ENCODE measurements around the gene SEC24D. TPM values are rescaled to one million over a fixed set of nuclear protein-coding genes. Genes with fewer than 3 reads are reported as not detected.

The SEC24D gene
- total RNA-seq, 1 donor from 2014 or later, result 63.9 TPM

GRCh38 chr4:118774989-118775388 is 60.9 kb downstream of the SEC24D start:
- intact Hi-C loops (cut with micrococcal nuclease), result no loop called here

- intact Hi-C loops (cut with micrococcal nuclease), result no loop called here
Observed at GRCh38 chr4:118774321-118774720, 61.6 kb downstream of the SEC24D start.

DNA sequence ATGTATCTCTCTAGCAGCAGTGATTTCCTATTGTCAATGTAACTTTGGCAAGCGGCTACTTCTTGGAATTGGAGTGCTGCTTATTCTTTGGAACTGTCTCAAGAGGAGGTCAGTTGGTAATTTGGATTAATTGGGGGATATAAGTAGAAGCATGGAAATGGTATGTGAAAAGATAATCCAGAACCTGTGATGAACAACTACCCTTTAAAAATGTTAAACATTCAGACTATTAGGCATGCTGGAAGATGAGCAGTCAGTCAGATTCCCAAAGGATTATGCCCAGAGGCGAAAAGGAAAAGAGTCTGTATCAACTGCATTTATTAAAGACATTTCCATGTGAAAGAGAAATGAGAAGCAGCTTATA is 62.5 kb downstream of the SEC24D start:
- intact Hi-C loops (cut with micrococcal nuclease), result loop anchor here (2.0 kb wide), 1 partner anchor 195 kb away; no protein-coding TSS in a partner anchor

- intact Hi-C loops (cut with micrococcal nuclease), result loop anchor here (1.0 to 2.0 kb wide), 3 partner anchors 92 to 196 kb away; no protein-coding TSS in a partner anchor
Observed at GRCh38 chr4:118772767-118773428, 63.0 kb downstream of the SEC24D start.

DNA sequence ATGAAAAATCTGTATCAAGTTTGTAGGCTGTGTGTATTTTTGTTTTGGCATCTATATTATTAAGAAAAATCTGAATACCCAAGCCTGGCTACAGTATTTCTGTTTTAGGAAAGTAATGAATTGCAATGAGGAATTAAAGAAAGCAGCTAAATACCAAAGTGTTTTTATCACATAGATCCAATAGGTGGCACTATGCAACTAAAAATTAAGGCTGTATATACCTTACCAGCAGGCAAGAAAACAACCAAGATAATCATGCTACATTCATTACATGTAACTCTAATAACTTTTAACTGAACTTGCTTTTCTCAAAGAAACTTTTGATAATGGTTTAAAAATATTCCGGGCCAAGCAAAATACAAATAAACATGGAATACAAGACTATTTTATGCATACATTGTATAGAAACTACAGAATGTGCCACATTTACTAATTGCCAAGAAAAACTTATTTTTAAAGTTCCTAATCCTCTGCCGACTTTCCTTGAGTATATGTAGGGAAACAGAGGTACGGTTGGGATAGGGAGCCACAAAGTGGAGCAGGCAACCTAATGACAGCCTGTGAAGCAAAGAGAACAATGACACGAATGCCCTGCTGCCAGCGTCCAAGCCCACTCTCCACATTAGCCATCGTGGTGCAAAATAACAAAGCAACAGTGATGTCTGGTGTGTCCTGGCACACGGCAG is 63.7 kb downstream of the SEC24D start:
- intact Hi-C loops (cut with micrococcal nuclease), result loop anchor here (1.0 to 2.0 kb wide), 3 partner anchors 93 to 197 kb away; no protein-coding TSS in a partner anchor

DNA sequence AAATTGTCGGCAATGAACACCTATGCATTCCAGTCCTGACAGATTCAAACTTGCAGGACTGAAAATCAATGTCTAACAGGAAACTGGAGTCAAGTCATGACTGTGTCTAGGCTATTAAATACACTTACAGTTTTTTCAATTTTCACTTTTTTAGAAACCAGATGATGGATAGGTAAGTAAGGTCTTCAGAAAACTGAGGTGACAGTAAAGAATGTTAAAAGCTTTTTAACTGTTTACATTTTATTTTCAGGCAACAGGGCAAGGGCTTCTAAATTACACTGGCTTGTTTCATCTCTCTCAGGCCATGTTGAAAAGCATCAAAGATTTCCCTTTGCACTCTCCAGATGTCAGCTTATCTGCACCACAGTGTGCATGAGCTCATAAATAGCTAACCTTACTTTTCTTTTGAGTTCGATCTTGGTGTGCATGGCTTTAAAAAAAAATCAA is 65.2 kb downstream of the SEC24D start:
- intact Hi-C loops (cut with micrococcal nuclease), result no loop called here

DNA sequence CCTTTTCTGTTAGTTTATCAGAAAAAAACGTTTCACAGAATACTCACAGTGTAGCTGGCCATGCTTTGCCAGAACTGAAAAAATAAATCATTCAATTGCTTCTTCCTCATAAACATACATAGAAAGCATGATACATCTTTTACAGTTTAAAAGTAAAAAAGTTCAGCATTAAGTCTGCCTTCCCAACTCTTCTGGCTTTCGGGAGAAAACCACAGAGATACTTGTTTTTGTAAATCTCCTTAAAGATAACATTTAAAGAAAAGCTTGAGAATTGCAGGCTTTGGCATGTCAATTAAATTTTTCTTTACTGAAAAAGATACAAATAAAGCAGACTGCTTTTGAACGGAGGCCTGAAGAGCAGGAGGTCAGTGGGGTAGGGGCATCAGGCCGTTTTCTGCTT is 66.8 kb downstream of the SEC24D start:
- intact Hi-C loops (cut with micrococcal nuclease), result no loop called here

DNA sequence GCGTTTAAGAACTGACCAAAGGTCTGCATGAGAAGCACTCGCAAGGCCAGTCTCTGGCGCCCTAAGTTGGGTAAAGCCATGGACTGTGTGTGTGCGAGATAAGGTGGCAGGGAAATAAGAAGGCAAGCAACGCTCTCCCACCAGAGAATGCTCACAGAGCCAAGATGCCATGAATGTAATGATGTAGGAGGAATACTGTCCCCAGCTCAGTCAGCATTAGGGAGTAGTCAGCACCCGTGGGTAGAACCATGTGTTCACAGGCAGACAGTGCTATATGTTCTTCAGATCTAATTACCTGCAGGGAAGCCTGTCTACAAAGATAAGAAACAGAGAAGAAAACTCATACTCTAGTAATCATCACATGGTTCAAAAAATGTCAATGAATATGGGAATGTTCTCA is 68.8 kb downstream of the SEC24D start:
- intact Hi-C loops (cut with micrococcal nuclease), result no loop called here

DNA sequence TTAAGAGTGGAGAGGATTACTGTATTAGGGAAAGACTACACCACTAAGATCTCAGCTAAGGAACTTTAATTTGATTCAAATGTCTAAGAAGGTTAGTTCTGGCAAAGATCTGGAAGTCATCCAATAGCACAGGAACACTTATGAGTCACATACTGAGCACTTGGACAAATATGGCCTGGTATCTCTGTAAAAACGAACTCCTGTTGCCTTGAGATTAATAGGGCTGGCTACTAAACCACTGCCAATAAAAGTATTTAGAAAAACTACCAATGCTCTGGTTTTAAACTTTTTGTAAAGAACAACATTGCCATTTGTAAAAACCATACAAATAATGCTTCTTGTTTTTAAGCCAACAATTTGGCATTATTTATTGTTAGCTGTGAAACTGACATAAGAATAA is 70.5 kb downstream of the SEC24D start:
- intact Hi-C loops (cut with micrococcal nuclease), result no loop called here

- intact Hi-C loops (cut with micrococcal nuclease), result no loop called here
Observed at GRCh38 chr4:118762730-118763477, 73.0 kb downstream of the SEC24D start.

GRCh38 chr4:118762155-118762554 is 73.8 kb downstream of the SEC24D start:
- intact Hi-C loops (cut with micrococcal nuclease), result no loop called here

GRCh38 chr4:118761397-118762016 is 74.4 kb downstream of the SEC24D start:
- intact Hi-C loops (cut with micrococcal nuclease), result no loop called here

DNA sequence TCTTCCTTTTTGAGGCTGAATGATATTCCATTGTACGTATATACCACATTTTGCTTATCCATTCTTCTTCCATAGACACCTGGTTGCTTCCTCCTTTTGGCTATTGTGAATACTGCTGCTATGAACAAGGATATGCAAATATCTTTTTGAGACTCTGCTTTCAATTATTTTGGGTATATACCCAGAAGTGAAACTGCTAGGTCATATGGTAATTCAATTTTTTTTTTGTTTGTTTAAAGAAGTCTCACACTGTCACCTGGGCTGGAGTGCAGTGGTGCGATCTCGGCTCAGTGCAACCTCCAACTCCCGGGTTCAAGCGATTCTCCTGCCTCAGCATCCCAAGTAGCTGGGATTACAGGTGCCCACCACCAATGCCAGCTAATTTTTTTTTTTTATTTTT is 75.4 kb downstream of the SEC24D start:
- intact Hi-C loops (cut with micrococcal nuclease), result no loop called here

- intact Hi-C loops (cut with micrococcal nuclease), result no loop called here
Observed at GRCh38 chr4:118760092-118760491, 75.8 kb downstream of the SEC24D start.

DNA sequence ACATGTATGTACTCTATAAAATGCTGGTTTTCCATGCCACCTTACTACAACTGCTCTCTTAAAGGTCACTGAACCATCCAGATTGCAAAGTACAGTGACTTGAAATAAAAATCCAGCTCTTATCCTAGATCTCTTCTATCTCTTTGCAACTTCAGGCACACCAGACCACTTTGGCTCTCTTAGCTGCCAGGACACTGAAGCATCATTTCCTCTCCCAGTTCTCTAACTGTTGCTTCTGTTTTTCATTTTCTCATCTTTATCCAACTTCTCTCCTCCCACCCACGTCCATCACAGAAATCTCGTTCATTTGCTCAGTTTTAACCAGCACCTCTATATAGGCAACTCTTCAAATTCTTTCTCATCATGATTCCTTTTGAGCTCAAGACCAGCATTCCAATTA is 76.4 kb downstream of the SEC24D start:
- intact Hi-C loops (cut with micrococcal nuclease), result no loop called here

DNA sequence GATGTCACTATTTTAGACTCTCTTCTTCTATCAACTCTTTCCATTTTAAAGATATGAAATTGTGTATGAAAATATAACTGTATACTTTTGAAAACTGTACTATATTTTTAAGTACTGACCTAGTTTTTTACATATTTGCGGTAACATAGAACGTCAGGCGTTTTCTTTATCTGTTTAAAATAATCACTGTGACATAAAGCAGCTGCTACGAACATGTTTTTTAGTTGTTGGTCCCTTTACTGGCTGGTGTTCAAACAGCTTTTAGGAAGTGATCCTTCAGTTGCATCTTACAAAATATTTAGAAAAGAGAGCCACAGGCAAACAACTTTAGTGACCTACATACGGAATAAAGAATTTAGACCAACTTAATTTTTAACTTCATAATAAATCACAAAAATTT is 77.6 kb downstream of the SEC24D start:
- intact Hi-C loops (cut with micrococcal nuclease), result no loop called here

DNA sequence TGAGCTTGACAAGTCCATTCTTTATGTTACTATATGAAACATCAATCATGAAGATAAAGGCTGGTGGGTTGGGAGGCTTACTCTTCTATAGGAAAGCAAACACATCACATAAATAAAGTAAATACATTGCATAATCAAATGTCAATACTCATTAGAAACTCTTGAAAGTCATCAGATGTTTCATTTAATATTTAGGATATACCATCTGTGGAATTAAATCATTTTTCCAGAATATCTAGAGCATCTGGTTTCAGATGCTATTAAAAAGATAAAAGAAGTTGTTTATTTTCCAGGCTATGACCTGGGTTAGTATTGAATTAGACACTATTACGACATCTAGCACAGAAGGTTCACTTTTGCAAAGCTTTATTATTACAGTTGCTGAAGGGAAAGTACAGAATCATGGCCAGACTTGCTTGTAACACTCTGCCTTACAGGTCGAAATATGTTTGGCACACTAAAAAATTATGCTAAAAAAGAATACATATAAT is 78.1 kb downstream of the SEC24D start:
- intact Hi-C loops (cut with micrococcal nuclease), result no loop called here

DNA sequence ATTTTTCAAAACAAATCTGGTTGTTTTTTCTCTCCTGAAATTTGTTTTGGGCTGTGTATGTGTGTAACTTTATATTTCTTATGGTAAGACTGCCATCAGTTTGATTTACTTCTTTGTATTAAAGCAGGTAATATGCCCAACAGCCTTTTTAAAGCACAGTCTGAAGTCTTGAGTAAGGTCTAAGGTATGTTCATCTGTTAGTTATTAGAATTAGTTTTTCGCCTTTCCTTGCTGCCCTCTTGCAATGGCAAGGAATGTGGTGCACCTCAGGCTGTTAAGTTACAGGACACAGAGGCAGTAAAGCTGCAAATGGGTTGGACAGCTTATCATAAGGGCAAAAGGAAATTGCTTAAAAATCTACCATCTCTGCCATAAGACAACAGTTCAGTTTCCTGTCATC is 79.0 kb downstream of the SEC24D start:
- intact Hi-C loops (cut with micrococcal nuclease), result no loop called here

DNA sequence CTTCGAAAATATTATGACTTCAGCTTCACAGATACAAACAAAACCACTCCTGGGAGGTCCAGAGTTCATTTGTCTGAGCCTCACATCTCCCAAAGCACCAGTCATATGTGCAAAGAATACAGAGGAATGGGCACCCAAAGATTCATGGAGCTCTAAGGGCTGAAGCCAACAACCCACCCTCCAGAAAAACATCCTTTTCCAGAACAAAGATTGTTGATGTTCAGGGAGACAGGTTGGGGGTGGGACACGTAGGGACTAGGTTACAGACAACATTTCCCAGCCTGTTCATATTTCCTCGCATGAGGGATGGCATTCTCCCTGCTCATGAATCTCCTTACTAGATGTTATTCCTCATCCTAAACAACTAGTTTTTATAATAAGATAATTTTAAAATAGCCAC is 79.5 kb downstream of the SEC24D start:
- intact Hi-C loops (cut with micrococcal nuclease), result no loop called here

DNA sequence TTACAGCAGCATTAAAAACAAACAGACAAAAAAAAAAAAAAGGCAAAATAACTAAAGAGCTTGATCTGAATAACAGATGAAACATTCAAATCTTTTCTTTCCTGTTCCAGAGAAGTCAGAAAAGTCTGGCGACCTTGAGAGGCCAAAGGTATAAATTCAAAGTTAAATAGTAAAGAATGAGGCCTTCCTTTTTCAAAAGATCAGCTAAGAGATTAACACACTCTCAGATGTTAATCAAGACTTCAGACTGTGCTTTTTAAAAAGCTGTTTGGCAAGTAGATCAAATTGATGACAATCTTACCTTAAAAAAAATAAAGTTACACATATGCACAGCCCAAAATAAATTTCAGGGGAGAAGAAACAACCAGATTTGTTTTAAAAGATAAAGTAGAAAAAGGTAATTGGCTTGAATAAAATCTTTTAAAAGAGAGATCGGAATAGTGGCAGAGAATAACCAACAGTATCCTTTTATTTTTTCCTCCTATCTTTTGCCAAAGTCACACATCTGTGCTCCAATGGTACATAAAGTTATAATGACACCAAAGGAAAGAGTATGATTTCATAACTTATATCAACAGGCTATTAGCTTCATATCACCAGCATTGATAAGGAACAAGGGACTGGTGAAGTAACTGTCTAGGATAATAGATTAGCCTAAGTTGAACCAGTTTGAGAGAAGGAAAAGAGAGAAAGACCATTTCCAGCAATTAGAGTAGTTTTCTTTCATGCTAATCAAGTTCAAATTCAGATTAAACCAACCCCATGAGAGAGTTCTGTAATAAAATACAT is 80.3 kb downstream of the SEC24D start:
- intact Hi-C loops (cut with micrococcal nuclease), result no loop called here

- intact Hi-C loops (cut with micrococcal nuclease), result no loop called here
Observed at GRCh38 chr4:118754890-118755289, 81.0 kb downstream of the SEC24D start.
